BE2C (cell line): ENCODE measurements around the gene PPP2R1B.

ENCODE experiments used
- DNase-seq: peaks from one replicate; pipeline ENCODE4 v3.0.0-alpha.2; 2020
- H3K27me3 ChIP-seq: fragments of 250-450 bp; sonication (Bioruptor Pico); 2 replicates; pipeline ENCODE4 v1.5.1; 2020; ENCODE audit warnings: mild to moderate bottlenecking
- H3K36me3 ChIP-seq: fragments of 250-450 bp; sonication (Bioruptor Pico); 2 replicates; pipeline ENCODE4 v1.5.1; 2020; ENCODE audit warnings: mild to moderate bottlenecking
- H3K4me1 ChIP-seq: fragments of 250-450 bp; sonication (Bioruptor Pico); 2 replicates; pipeline ENCODE4 v1.5.1; 2020
- H3K4me3 ChIP-seq: 2 replicates; pipeline ENCODE4 v1.5.1; 2011; ENCODE audit warnings: low read depth, low read length
- H3K9me3 ChIP-seq: fragments of 250-450 bp; sonication (Bioruptor Pico); 2 replicates; pipeline ENCODE4 v1.5.1; 2020
- CTCF ChIP-seq: IDR thresholded peaks from 2 replicates; pipeline ENCODE4 v1.5.1; 2012; ENCODE audit warnings: mild to moderate bottlenecking, low read depth, low read length

The PPP2R1B gene

GRCh38 chr11:111715142-111715816 lies 50.9 kb downstream of the PPP2R1B start:
- Histone ChIP-seq H3K36me3 (peaks cover 4% of the 10 kb centered on the region), H3K9me3 (no peaks in the 10 kb centered on the region), H3K4me3 (no peak overlapping the region), H3K27me3 (no peaks in the 10 kb centered on the region), H3K4me1 (no peaks in the 10 kb centered on the region)
- no peak for TF ChIP-seq CTCF
- no peak for DNase-seq

GRCh38 chr11:111714522-111714921 lies 51.7 kb downstream of the PPP2R1B start:
- no peaks in the 10 kb centered on the region for H3K27me3 ChIP-seq
- H3K4me3 ChIP-seq, result no peak overlapping the region
- H3K9me3 ChIP-seq, result no peaks in the 10 kb centered on the region
- peaks cover 2% of the 10 kb centered on the region for H3K36me3 ChIP-seq
- DNase-seq, result no peak
- no peak for TF ChIP-seq CTCF
- H3K4me1 ChIP-seq, result no peaks in the 10 kb centered on the region

- no peak for TF ChIP-seq CTCF
- Histone ChIP-seq H3K27me3 (no peaks in the 10 kb centered on the region), H3K9me3 (no peaks in the 10 kb centered on the region), H3K4me1 (no peaks in the 10 kb centered on the region), H3K36me3 (0 out of 2 replicates have a peak, but pooled peaks cover under 1% of the 10 kb centered on the region), H3K4me3 (no peak overlapping the region)
- no peak for DNase-seq
Observed at GRCh38 chr11:111707691-111708067, 58.5 kb downstream of the PPP2R1B start.

GRCh38 chr11:111707039-111707690 lies 59.0 kb downstream of the PPP2R1B start:
- H3K36me3 ChIP-seq, result no peaks in the 10 kb centered on the region
- no peaks in the 10 kb centered on the region for H3K27me3 ChIP-seq
- DNase-seq, result no peak
- H3K4me1 ChIP-seq, result no peaks in the 10 kb centered on the region
- H3K9me3 ChIP-seq, result no peaks in the 10 kb centered on the region
- TF ChIP-seq CTCF, result no peak
- H3K4me3 ChIP-seq, result no peak overlapping the region

GRCh38 chr11:111703576-111703975 lies 62.6 kb downstream of the PPP2R1B start:
- Histone ChIP-seq H3K36me3 (no peaks in the 10 kb centered on the region), H3K4me3 (no peak overlapping the region), H3K9me3 (no peaks in the 10 kb centered on the region), H3K4me1 (no peaks in the 10 kb centered on the region), H3K27me3 (no peaks in the 10 kb centered on the region)
- no peak for DNase-seq
- TF ChIP-seq CTCF, result no peak

GRCh38 chr11:111702623-111703022 lies 63.6 kb downstream of the PPP2R1B start:
- no peak for TF ChIP-seq CTCF
- no peak for DNase-seq
- no peaks in the 10 kb centered on the region for H3K36me3 ChIP-seq
- no peak overlapping the region for H3K4me3 ChIP-seq
- no peaks in the 10 kb centered on the region for H3K4me1 ChIP-seq
- H3K9me3 ChIP-seq, result no peaks in the 10 kb centered on the region
- H3K27me3 ChIP-seq, result no peaks in the 10 kb centered on the region
